ENCODE results near the gene ROCK2. TPM values are rescaled to one million over a fixed set of nuclear protein-coding genes. Genes with fewer than 3 reads are reported as not detected.
"Not testable (repeated sequence)": the region's sequence is repeated elsewhere in the genome, so short reads cannot be mapped to it uniquely, and the experiment has no call there.

The ROCK2 gene
- total and polyA plus RNA-seq, 2 experiments from 2014 or later, result 34.5 to 59.6 TPM

DNA sequence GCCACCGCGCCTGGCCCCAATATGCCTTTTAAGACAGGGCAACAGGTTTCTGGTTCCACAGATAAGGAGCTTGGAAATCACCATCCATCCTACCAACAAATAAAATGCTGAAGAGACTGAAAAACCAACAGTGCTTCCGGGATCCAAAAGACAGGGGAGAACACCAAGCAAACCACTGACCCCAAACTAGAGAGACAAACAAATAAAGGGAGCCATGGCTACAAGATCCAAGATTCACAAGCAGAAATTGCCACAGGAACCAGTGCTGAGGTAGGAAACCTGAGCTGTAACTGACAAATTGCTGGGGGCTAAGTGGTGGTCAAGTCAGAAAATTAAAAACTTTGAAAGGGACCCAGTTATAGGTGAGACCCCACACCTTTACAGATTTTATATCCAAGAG is 76.5 kb downstream of the ROCK2 start:
- H2AFZ ChIP-seq, result no peak overlapping the region
- peaks cover 6% of the 10 kb centered on the region for H4K20me1 ChIP-seq (ENCODE audit: insufficient read depth, poor library complexity, severe bottlenecking)
- TF ChIP-seq EZH2 (IDR thresholded peaks at IDR 0.05; ENCODE audit: borderline replicate concordance) (no peak), EZH2phosphoT487 (IDR thresholded peaks at IDR 0.05; ENCODE audit: low read depth, severe bottlenecking, unreplicated experiment) (no peak)
- TF ChIP-seq, protein P1, sequence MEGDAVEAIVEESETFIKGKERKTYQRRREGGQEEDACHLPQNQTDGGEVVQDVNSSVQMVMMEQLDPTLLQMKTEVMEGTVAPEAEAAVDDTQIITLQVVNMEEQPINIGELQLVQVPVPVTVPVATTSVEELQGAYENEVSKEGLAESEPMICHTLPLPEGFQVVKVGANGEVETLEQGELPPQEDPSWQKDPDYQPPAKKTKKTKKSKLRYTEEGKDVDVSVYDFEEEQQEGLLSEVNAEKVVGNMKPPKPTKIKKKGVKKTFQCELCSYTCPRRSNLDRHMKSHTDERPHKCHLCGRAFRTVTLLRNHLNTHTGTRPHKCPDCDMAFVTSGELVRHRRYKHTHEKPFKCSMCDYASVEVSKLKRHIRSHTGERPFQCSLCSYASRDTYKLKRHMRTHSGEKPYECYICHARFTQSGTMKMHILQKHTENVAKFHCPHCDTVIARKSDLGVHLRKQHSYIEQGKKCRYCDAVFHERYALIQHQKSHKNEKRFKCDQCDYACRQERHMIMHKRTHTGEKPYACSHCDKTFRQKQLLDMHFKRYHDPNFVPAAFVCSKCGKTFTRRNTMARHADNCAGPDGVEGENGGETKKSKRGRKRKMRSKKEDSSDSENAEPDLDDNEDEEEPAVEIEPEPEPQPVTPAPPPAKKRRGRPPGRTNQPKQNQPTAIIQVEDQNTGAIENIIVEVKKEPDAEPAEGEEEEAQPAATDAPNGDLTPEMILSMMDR (IDR thresholded peaks at IDR 0.05; ENCODE audit: poor library complexity), result no peak
- WGBS (ENCODE audit: low lambda C conversion rate, missing lambda C conversion rate), result 97% methylated on average over 3 of the region's 3 CpGs
- no peak overlapping the region for H3K4me2 ChIP-seq
- no peak overlapping the region for H3K4me3 ChIP-seq
- no peaks in the 10 kb centered on the region for H3K9me2 ChIP-seq (replicated peaks; ENCODE audit: insufficient read depth)
- H3K27me3 ChIP-seq, result no peaks in the 10 kb centered on the region
- H3K79me2 ChIP-seq, result peaks cover 64% of the 10 kb centered on the region
- H3K36me3 ChIP-seq (replicated peaks; ENCODE audit: insufficient read depth, low read depth), result peaks cover 7% of the 10 kb centered on the region
- H3K9me3 ChIP-seq (ENCODE audit: low read depth), result peaks cover 4% of the 10 kb centered on the region
- no peak for DNase-seq (ENCODE audit: low spot score)
- no peaks in the 10 kb centered on the region for H3K4me1 ChIP-seq (ENCODE audit: insufficient read depth)
- no peak overlapping the region for H3K27ac ChIP-seq

DNA sequence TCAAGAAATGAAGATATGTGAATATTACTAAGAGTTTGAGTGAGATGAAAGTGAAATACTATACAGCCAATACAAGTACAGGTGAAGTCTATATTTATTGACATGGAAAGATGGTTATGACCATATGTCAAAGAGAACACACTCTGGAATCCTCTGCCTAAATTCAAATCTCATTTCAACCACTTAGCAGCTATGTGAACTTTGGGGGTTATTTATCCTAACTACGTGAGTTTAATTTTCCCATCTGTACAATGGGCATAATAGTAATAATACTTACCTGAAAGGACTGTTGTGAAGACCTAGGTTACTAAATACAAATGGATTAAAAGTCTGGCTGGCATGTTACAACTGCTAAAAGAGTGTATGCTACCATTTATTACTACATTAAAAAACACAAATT is 79.6 kb downstream of the ROCK2 start:
- Histone ChIP-seq H2AFZ (no peak overlapping the region), H3K36me3 (replicated peaks; ENCODE audit: insufficient read depth, low read depth) (peaks cover 7% of the 10 kb centered on the region), H3K79me2 (peaks cover 69% of the 10 kb centered on the region), H3K9me2 (replicated peaks; ENCODE audit: insufficient read depth) (no peaks in the 10 kb centered on the region), H3K4me1 (ENCODE audit: insufficient read depth) (no peaks in the 10 kb centered on the region), H3K27me3 (no peaks in the 10 kb centered on the region), H3K4me2 (no peak overlapping the region), H4K20me1 (ENCODE audit: insufficient read depth, poor library complexity, severe bottlenecking) (no peaks in the 10 kb centered on the region), H3K27ac (no peak overlapping the region), H3K4me3 (no peak overlapping the region), H3K9me3 (ENCODE audit: low read depth) (peaks cover 4% of the 10 kb centered on the region)
- WGBS (ENCODE audit: low lambda C conversion rate, missing lambda C conversion rate), result 100% methylated on average over 1 of the region's 1 CpG
- TF ChIP-seq EZH2 (IDR thresholded peaks at IDR 0.05; ENCODE audit: borderline replicate concordance) (no peak), EZH2phosphoT487 (IDR thresholded peaks at IDR 0.05; ENCODE audit: low read depth, severe bottlenecking, unreplicated experiment) (no peak)
- TF ChIP-seq, protein P1 (IDR thresholded peaks at IDR 0.05; ENCODE audit: poor library complexity), result no peak
- DNase-seq (ENCODE audit: low spot score), result no peak

DNA sequence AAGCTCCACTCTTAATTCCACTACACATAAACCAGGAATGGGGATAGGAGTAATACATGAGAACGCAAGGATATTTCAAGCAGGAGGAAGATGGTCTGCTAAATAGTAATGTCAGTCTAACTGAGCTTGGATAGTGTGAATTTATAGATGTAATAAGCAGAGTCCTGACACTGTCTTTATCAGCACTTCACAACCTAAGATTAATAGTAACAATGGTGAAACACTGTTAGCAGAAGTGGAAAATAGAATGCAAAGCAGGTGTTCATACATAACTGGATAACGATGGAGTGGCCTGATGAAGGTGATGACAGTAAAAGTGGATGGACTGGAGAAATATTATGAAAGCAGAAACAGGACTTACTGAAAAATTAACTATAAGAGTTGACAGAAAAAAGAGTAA is 80.4 kb downstream of the ROCK2 start:
- H3K4me2 ChIP-seq, result no peak overlapping the region
- H4K20me1 ChIP-seq (ENCODE audit: insufficient read depth, poor library complexity, severe bottlenecking), result no peaks in the 10 kb centered on the region
- no peak overlapping the region for H3K27ac ChIP-seq
- H3K79me2 ChIP-seq, result peaks cover 72% of the 10 kb centered on the region
- no peak for DNase-seq (ENCODE audit: low spot score)
- 91% methylated on average over 2 of the region's 2 CpGs for WGBS (ENCODE audit: low lambda C conversion rate, missing lambda C conversion rate)
- H3K9me2 ChIP-seq (replicated peaks; ENCODE audit: insufficient read depth), result no peaks in the 10 kb centered on the region
- no peak for TF ChIP-seq EZH2 (IDR thresholded peaks at IDR 0.05; ENCODE audit: borderline replicate concordance)
- TF ChIP-seq EZH2phosphoT487 (IDR thresholded peaks at IDR 0.05; ENCODE audit: low read depth, severe bottlenecking, unreplicated experiment), result no peak
- TF ChIP-seq, protein P1 (IDR thresholded peaks at IDR 0.05; ENCODE audit: poor library complexity), result no peak
- H3K4me1 ChIP-seq (ENCODE audit: insufficient read depth), result no peaks in the 10 kb centered on the region
- peaks cover 4% of the 10 kb centered on the region for H3K9me3 ChIP-seq (ENCODE audit: low read depth)
- no peaks in the 10 kb centered on the region for H3K27me3 ChIP-seq
- no peak overlapping the region for H2AFZ ChIP-seq
- H3K36me3 ChIP-seq (replicated peaks; ENCODE audit: insufficient read depth, low read depth), result peaks cover 7% of the 10 kb centered on the region
- no peak overlapping the region for H3K4me3 ChIP-seq

DNA sequence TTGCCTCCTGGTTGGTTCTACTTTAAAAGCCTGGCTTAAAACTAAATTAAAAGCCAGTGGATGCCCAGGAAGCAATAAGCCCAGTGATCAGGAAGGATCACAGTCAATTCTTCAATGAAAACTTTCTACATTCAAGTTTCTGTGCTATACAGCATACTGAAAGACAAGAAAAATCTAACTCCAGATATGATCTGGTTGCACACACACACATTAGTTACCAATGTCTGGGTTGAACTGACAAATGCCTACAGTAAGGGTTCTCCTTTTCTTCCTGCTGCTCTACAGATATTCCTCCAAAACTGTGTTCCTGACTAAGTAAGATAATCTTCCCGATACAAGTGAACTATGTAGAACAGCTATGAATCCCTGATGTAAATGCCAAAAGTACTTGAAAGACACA is 81.3 kb downstream of the ROCK2 start:
- H3K4me1 ChIP-seq (ENCODE audit: insufficient read depth), result no peaks in the 10 kb centered on the region
- no peak overlapping the region for H3K27ac ChIP-seq
- peaks cover 4% of the 10 kb centered on the region for H3K9me3 ChIP-seq (ENCODE audit: low read depth)
- no peaks in the 10 kb centered on the region for H4K20me1 ChIP-seq (ENCODE audit: insufficient read depth, poor library complexity, severe bottlenecking)
- no peak overlapping the region for H3K4me2 ChIP-seq
- peaks cover 7% of the 10 kb centered on the region for H3K36me3 ChIP-seq (replicated peaks; ENCODE audit: insufficient read depth, low read depth)
- H3K79me2 ChIP-seq, result peaks cover 74% of the 10 kb centered on the region
- no peak overlapping the region for H3K4me3 ChIP-seq
- H2AFZ ChIP-seq, result no peak overlapping the region
- DNase-seq (ENCODE audit: low spot score), result no peak
- WGBS (ENCODE audit: low lambda C conversion rate, missing lambda C conversion rate), result 100% methylated on average over 1 of the region's 1 CpG
- H3K27me3 ChIP-seq, result no peaks in the 10 kb centered on the region
- no peaks in the 10 kb centered on the region for H3K9me2 ChIP-seq (replicated peaks; ENCODE audit: insufficient read depth)
- no peak for TF ChIP-seq EZH2phosphoT487 (IDR thresholded peaks at IDR 0.05; ENCODE audit: low read depth, severe bottlenecking, unreplicated experiment)
- TF ChIP-seq, protein P1 (IDR thresholded peaks at IDR 0.05; ENCODE audit: poor library complexity), result no peak

DNA sequence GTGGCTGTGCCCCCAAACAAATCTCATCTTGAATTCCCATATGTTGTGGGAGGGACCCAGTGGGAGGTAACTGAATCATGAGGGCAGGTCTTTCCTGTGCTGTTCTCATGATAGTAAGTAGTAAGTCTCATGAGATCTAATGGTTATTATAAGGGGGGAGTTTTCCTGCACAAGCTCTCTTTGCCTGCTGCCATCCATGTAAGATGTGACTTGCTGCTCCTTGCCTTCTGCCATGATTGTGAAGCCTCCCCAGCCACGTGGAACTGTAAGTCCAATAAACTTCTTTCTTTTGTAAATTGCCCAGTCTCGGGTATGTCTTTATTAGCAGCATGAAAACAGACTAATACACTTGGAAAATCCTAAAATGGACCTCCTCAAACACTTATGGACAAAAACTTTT is 82.0 kb downstream of the ROCK2 start:
- not testable (repeated sequence) for H3K4me3 ChIP-seq; H3K27ac ChIP-seq; H2AFZ ChIP-seq; H3K9me3 ChIP-seq (ENCODE audit: low read depth); H3K9me2 ChIP-seq (replicated peaks; ENCODE audit: insufficient read depth); H3K36me3 ChIP-seq (replicated peaks; ENCODE audit: insufficient read depth, low read depth); H3K27me3 ChIP-seq; H3K4me1 ChIP-seq (ENCODE audit: insufficient read depth); H3K4me2 ChIP-seq; DNase-seq (ENCODE audit: low spot score); H4K20me1 ChIP-seq (ENCODE audit: insufficient read depth, poor library complexity, severe bottlenecking)
- 88% methylated on average over 2 of the region's 2 CpGs for WGBS (ENCODE audit: low lambda C conversion rate, missing lambda C conversion rate)
- peaks cover 72% of the 10 kb centered on the region for H3K79me2 ChIP-seq
